Astrocyte (in vitro differentiated cells and primary cell): ENCODE data around the gene ENAM. TPM values are rescaled to one million over a fixed set of nuclear protein-coding genes. Genes with fewer than 3 reads are reported as not detected.

Experiments used
- DNase-seq: peaks from one replicate; pipeline ENCODE4 v3.0.0-alpha.2; 2010; ENCODE audit warnings: low read depth
- FAIRE-seq: peaks from 2 replicates; lab custom pipeline; 2011; peaks lifted over from hg19 to GRCh38; lab: Jason Lieb, UNC
- H2AFZ ChIP-seq: 2 replicates; pipeline ENCODE4 v1.6.0; 2012; ENCODE audit warnings: low read depth, low read length, inconsistent platforms
- H3K27ac ChIP-seq: 2 replicates; pipeline ENCODE4 v1.5.1; 2011; ENCODE audit warnings: low read depth, low read length, inconsistent platforms
- H3K27me3 ChIP-seq: 2 replicates; pipeline ENCODE4 v1.6.0; 2011; ENCODE audit warnings: low read length, inconsistent platforms; ENCODE audit not compliant: insufficient read depth
- H3K36me3 ChIP-seq: 2 replicates; pipeline ENCODE4 v1.5.1; 2011; ENCODE audit warnings: low read length, inconsistent platforms; ENCODE audit not compliant: insufficient read depth
- H3K4me1 ChIP-seq: 2 replicates; pipeline ENCODE4 v1.5.1; 2011; ENCODE audit warnings: low read length, inconsistent platforms; ENCODE audit not compliant: insufficient read depth
- H3K4me2 ChIP-seq: 2 replicates; pipeline ENCODE4 v1.6.0; 2012; ENCODE audit warnings: low read length, inconsistent platforms
- H3K4me3 ChIP-seq: 2 replicates; pipeline ENCODE4 v1.5.1; 2011; ENCODE audit warnings: low read depth, mild to moderate bottlenecking, low read length, inconsistent platforms; ENCODE audit not compliant: insufficient read depth
- H3K79me2 ChIP-seq: 2 replicates; pipeline ENCODE4 v1.6.0; 2012; ENCODE audit warnings: mild to moderate bottlenecking, low read length, inconsistent platforms; ENCODE audit not compliant: insufficient read depth
- H3K9ac ChIP-seq: 2 replicates; pipeline ENCODE4 v1.6.0; 2012; ENCODE audit warnings: mild to moderate bottlenecking, low read length, inconsistent platforms
- H3K9me3 ChIP-seq: 2 replicates; pipeline ENCODE4 v1.5.1; 2012; ENCODE audit warnings: low read depth, mild to moderate bottlenecking, low read length, inconsistent platforms; ENCODE audit not compliant: insufficient read depth
- H4K20me1 ChIP-seq: 2 replicates; pipeline ENCODE4 v1.6.0; 2012; ENCODE audit warnings: low read length, inconsistent platforms; ENCODE audit not compliant: insufficient read depth
- H3K27ac Mint-ChIP-seq: one replicate; pipeline ENCODE4 v1.8.0; 2021; ENCODE audit warnings: mild to moderate bottlenecking, mixed read lengths; ENCODE audit not compliant: unreplicated experiment
- H3K27me3 Mint-ChIP-seq: one replicate; pipeline ENCODE4 v1.8.0; 2021; ENCODE audit warnings: low read depth, mixed read lengths; ENCODE audit not compliant: unreplicated experiment
- H3K36me3 Mint-ChIP-seq: one replicate; pipeline ENCODE4 v1.8.0; 2021; ENCODE audit warnings: low read depth, mixed read lengths; ENCODE audit not compliant: unreplicated experiment
- H3K4me1 Mint-ChIP-seq: one replicate; pipeline ENCODE4 v1.8.0; 2021; ENCODE audit warnings: low read depth, mixed read lengths; ENCODE audit not compliant: unreplicated experiment
- H3K4me3 Mint-ChIP-seq: one replicate; pipeline ENCODE4 v1.8.0; 2021; ENCODE audit warnings: mild to moderate bottlenecking, moderate library complexity, mixed read lengths; ENCODE audit not compliant: unreplicated experiment
- H3K9me3 Mint-ChIP-seq: one replicate; pipeline ENCODE4 v1.8.0; 2021; ENCODE audit warnings: mild to moderate bottlenecking, mixed read lengths; ENCODE audit not compliant: unreplicated experiment
- EZH2 ChIP-seq: IDR thresholded peaks from 2 replicates; pipeline ENCODE4 v1.6.1; 2012; ENCODE audit warnings: mild to moderate bottlenecking, low read length, inconsistent platforms; ENCODE audit not compliant: insufficient read depth
- total RNA-seq: library from RNA; stranded (reverse); gene quantifications from 2 replicates; pipeline ENCODE4 v1.2.1, GENCODE V29; 2021
- TF ChIP-seq, protein P1 (sequence below): IDR thresholded peaks from 2 replicates; pipeline ENCODE4 v1.5.1; 2011; ENCODE audit warnings: low read depth, mild to moderate bottlenecking, inconsistent platforms, low read length, moderate library complexity; ENCODE audit not compliant: insufficient read depth

ENAM gene
- total RNA-seq, 1 donor from 2014 or later: 0.11 TPM

- no peaks in the 10 kb centered on the region for H3K27me3 ChIP-seq
- H4K20me1 ChIP-seq: no peaks in the 10 kb centered on the region
- H3K4me1 ChIP-seq: no peaks in the 10 kb centered on the region
- H3K4me2 ChIP-seq: no peak overlapping the region
- H3K4me3 ChIP-seq: no peak overlapping the region
- DNase-seq: no peak
- H3K36me3 ChIP-seq: no peaks in the 10 kb centered on the region
- FAIRE-seq: no peak
- Mint-ChIP-seq H3K4me3 (no peak overlapping the region), H3K4me1 (no peaks in the 10 kb centered on the region), H3K36me3 (no peaks in the 10 kb centered on the region), H3K27ac (no peak overlapping the region), H3K9me3 (no peaks in the 10 kb centered on the region), H3K27me3 (no peaks in the 10 kb centered on the region)
- H3K9me3 ChIP-seq: no peaks in the 10 kb centered on the region
- no peak overlapping the region for H3K27ac ChIP-seq
- TF ChIP-seq EZH2: no peak
- TF ChIP-seq, protein P1, sequence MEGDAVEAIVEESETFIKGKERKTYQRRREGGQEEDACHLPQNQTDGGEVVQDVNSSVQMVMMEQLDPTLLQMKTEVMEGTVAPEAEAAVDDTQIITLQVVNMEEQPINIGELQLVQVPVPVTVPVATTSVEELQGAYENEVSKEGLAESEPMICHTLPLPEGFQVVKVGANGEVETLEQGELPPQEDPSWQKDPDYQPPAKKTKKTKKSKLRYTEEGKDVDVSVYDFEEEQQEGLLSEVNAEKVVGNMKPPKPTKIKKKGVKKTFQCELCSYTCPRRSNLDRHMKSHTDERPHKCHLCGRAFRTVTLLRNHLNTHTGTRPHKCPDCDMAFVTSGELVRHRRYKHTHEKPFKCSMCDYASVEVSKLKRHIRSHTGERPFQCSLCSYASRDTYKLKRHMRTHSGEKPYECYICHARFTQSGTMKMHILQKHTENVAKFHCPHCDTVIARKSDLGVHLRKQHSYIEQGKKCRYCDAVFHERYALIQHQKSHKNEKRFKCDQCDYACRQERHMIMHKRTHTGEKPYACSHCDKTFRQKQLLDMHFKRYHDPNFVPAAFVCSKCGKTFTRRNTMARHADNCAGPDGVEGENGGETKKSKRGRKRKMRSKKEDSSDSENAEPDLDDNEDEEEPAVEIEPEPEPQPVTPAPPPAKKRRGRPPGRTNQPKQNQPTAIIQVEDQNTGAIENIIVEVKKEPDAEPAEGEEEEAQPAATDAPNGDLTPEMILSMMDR: no peak
- H2AFZ ChIP-seq: no peak overlapping the region
- H3K79me2 ChIP-seq: no peaks in the 10 kb centered on the region
- no peak overlapping the region for H3K9ac ChIP-seq
Observed at GRCh38 chr4:70623323-70623722, 5.2 kb upstream of the ENAM start.

DNA sequence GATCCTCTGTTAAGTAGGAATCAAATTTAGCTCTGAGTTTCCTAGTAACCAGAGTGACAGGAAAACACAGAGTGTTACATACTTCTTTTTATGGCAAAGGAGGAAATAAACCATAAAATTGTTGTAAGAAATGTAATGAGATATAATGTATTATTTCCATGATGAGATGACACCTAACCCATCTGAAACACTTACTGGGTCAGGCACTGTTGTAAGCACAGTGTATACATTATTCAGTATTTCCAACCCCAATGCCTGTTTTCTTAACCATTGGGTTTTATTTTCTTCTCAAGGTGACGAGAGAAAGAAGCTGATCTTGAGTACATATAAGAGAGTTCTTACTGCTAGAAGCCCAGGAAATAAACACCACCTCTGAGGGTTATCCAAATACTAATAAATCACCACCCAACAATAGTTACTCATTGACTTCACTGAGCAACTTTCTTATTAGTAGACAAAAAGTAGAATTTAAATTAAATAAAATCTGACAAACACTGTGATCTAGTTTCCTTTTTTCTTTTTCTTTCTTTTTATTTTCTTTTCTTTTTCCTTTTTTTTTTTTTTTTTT is 4.2 kb upstream of the ENAM start:
- TF ChIP-seq, protein P1: no peak
- no peaks in the 10 kb centered on the region for H3K27me3 Mint-ChIP-seq
- no peak overlapping the region for H3K9ac ChIP-seq
- no peak for DNase-seq
- H2AFZ ChIP-seq: no peak overlapping the region
- no peaks in the 10 kb centered on the region for H3K9me3 Mint-ChIP-seq
- H3K27me3 ChIP-seq: no peaks in the 10 kb centered on the region
- H3K9me3 ChIP-seq: no peaks in the 10 kb centered on the region
- H3K27ac ChIP-seq: no peak overlapping the region
- H4K20me1 ChIP-seq: no peaks in the 10 kb centered on the region
- no peak overlapping the region for H3K4me3 Mint-ChIP-seq
- no peak overlapping the region for H3K4me2 ChIP-seq
- no peak overlapping the region for H3K4me3 ChIP-seq
- no peaks in the 10 kb centered on the region for H3K4me1 ChIP-seq
- no peaks in the 10 kb centered on the region for H3K36me3 Mint-ChIP-seq
- no peaks in the 10 kb centered on the region for H3K79me2 ChIP-seq
- no peak for FAIRE-seq
- no peak overlapping the region for H3K27ac Mint-ChIP-seq
- H3K36me3 ChIP-seq: no peaks in the 10 kb centered on the region
- H3K4me1 Mint-ChIP-seq: no peaks in the 10 kb centered on the region

- FAIRE-seq: no peak
- H3K9me3 Mint-ChIP-seq: no peaks in the 10 kb centered on the region
- Histone ChIP-seq H3K27ac (no peak overlapping the region), H3K9me3 (no peaks in the 10 kb centered on the region), H2AFZ (no peak overlapping the region), H4K20me1 (no peaks in the 10 kb centered on the region), H3K36me3 (no peaks in the 10 kb centered on the region), H3K4me3 (no peak overlapping the region), H3K4me2 (no peak overlapping the region), H3K9ac (no peak overlapping the region), H3K27me3 (no peaks in the 10 kb centered on the region), H3K79me2 (no peaks in the 10 kb centered on the region), H3K4me1 (peaks cover 5% of the 10 kb centered on the region)
- DNase-seq: no peak
- no peaks in the 10 kb centered on the region for H3K36me3 Mint-ChIP-seq
- peaks cover 16% of the 10 kb centered on the region for H3K4me1 Mint-ChIP-seq
- no peak overlapping the region for H3K4me3 Mint-ChIP-seq
- no peak overlapping the region for H3K27ac Mint-ChIP-seq
- H3K27me3 Mint-ChIP-seq: no peaks in the 10 kb centered on the region
- TF ChIP-seq, protein P1: no peak
- no peak for TF ChIP-seq EZH2
Observed at GRCh38 chr4:70627620-70628019, 924 bp upstream of the ENAM start.
